Measurements from ENCODE around the gene ANGEL1. TPM values are rescaled to one million over a fixed set of nuclear protein-coding genes. Genes with fewer than 3 reads are reported as not detected.

The ANGEL1 gene
- total and polyA plus RNA-seq, 9 of the 15 experiments (the other 6 are each of a cell fraction or from before 2014, with no cell fraction given) = 2.1 to 22.2 (median 7.3) TPM

DNA sequence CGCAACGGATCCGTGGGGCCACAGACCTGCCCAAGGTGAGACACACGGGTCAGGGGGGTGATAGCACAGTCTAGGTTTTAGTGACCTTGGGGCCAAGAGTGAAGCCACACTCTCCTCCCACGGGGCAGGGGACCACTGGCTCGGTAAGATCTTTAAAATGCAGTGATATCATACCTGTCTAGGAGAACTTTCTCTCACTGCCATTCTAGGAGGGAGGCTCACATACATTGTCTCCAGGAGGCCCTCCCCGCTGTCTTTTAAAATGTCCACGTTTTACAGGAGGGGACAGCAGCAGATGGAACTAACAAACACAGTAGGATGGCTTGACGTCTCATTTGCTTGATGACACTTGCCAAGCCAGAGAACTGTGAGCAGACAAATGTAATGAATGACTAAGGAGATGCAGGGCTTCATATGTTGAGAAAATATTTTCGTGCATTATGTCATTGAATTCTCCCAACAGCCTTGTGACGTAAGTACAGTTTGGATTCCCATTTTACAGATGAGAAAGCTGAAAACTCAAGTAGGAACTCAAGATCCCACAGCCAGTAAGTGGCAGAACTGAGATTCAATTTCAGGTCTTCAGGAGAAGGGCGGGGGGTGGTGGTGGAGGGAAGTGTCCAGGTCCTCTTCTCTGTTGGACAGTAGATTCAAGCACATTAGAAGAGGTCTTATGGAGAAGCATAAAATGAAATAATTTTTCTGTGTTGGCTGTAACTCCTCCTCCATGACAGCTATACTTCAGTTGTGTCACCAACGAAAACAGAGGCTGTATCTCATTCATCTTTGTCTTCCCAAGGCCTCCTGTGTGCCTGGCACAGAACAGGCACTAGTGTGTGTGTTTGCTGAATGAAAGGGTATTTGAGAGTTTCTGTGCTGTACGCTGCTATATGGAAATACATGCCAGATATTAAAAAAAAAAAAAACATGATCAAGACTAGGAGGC, 49.3 kb downstream of the ANGEL1 start:
- FAIRE-seq (no peak), DNase-seq (ENCODE audit: extremely low read depth in 1 of 4, low spot score in 3 of 4) (no peak), ATAC-seq (no peak)
- no TSS peak for BruUV-seq (replicated peaks)
- Histone ChIP-seq H3K4me2 (ENCODE audit: insufficient read depth, low read length) (no peak overlapping the region), H3K36me3 (ENCODE audit: control insufficient read depth, insufficient read depth, low read length) (no peaks in the 10 kb centered on the region), H3K4me3 (no peak overlapping the region), H3K9me1 (ENCODE audit: control insufficient read depth, insufficient read depth, low read length) (no peaks in the 10 kb centered on the region), H3K9me3 (replicated peaks; ENCODE audit: control insufficient read depth, insufficient read depth, low read depth, low read length) (no peaks in the 10 kb centered on the region), H3K27me3 (ENCODE audit: control insufficient read depth in 2 of 2, insufficient read depth in 2 of 2, low read length in 2 of 2) (peaks cover 0 to 31% of the 10 kb centered on the region in 2 experiments; a peak in 2 of 5 replicates), H4K20me1 (replicated peaks; ENCODE audit: control insufficient read depth, insufficient read depth, low read length) (no peaks in the 10 kb centered on the region), H2AFZ (ENCODE audit: low read depth, low read length) (no peak overlapping the region), H3K4me1 (replicated peaks in 1 of 2; ENCODE audit: control insufficient read depth in 2 of 2, insufficient read depth in 2 of 2, low read length in 2 of 2) (peaks cover 6 to 27% of the 10 kb centered on the region in 2 experiments; a peak in 4 of 5 replicates), H3K79me2 (ENCODE audit: control insufficient read depth, insufficient read depth, low read length) (no peaks in the 10 kb centered on the region), H3K9ac (ENCODE audit: insufficient read depth in 1 of 2, low read depth in 2 of 2, low read length in 2 of 2) (no peak overlapping the region), H3K27ac (ENCODE audit: extremely low read depth, low read depth, low read length) (no peak overlapping the region)
- POLR2A ChIA-PET = interaction anchor here (0.6 kb wide), 1 partner anchor 16 kb away, joined by 3 read pairs; no protein-coding TSS in a partner anchor
- intact Hi-C loops (cut with micrococcal nuclease) = no loop called here
- in situ Hi-C loops (cut with MboI) = no loop called here
- WGBS (ENCODE audit: insufficient coverage, low coverage, missing lambda C conversion rate) = 8% methylated on average over 9 of the region's 14 CpGs
- TF ChIP-seq ARHGAP35 (IDR thresholded peaks at IDR 0.05; ENCODE audit: partially characterized antibody) (no peak), OTX1 (CRISPR knock-in tag; IDR thresholded peaks at IDR 0.05) (no peak), HINFP (tag; conservative IDR thresholded peaks at IDR 0.05; ENCODE audit: low read depth) (no peak), TAF15 (IDR thresholded peaks at IDR 0.05; ENCODE audit: low read depth, low read length) (no peak), KHSRP (IDR thresholded peaks at IDR 0.05) (no peak)
- TF ChIP-seq, protein P1, sequence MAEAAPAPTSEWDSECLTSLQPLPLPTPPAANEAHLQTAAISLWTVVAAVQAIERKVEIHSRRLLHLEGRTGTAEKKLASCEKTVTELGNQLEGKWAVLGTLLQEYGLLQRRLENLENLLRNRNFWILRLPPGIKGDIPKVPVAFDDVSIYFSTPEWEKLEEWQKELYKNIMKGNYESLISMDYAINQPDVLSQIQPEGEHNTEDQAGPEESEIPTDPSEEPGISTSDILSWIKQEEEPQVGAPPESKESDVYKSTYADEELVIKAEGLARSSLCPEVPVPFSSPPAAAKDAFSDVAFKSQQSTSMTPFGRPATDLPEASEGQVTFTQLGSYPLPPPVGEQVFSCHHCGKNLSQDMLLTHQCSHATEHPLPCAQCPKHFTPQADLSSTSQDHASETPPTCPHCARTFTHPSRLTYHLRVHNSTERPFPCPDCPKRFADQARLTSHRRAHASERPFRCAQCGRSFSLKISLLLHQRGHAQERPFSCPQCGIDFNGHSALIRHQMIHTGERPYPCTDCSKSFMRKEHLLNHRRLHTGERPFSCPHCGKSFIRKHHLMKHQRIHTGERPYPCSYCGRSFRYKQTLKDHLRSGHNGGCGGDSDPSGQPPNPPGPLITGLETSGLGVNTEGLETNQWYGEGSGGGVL (CRISPR knock-in tag; IDR thresholded peaks at IDR 0.05) = no peak
- CTCF ChIA-PET (ENCODE audit: low intra/inter-chr PET ratio) = no interaction called here

Measured in K562 (cell line).